Left forelimb (tissue), 1 donor: ENCODE measurements around the gene NDUFA3.

Experiments used
- DNase-seq: peaks from one replicate; pipeline ENCODE4 v3.0.0-alpha.2; 2018; ENCODE audit warnings: low spot score

Gene NDUFA3

GRCh38 chr19:54107876-54108490, 5.3 kb downstream of the NDUFA3 start:
- DNase-seq = no peak

- no peak for DNase-seq
These were observed 5.8 kb downstream of the NDUFA3 start for GRCh38 chr19:54108496-54108895.

- no peak for DNase-seq
These were observed 7.0 kb downstream of the NDUFA3 start for GRCh38 chr19:54109651-54110050.

GRCh38 chr19:54114340-54115108, 11.9 kb downstream of the NDUFA3 start:
- DNase-seq = no peak

GRCh38 chr19:54115109-54116063, 12.7 kb downstream of the NDUFA3 start, which contains the start of the genes PRPF31 and TFPT:
Gene PRPF31 (plus strand): TSS chr19:54115754. CDS start chr19:54118279, 2,525 bp downstream.
Gene TFPT (minus strand): TSS chr19:54115657. CDS start chr19:54115269, 388 bp downstream.
- DNase-seq = peak; percentile 99

GRCh38 chr19:54121259-54121658, 18.6 kb downstream of the NDUFA3 start:
- no peak for DNase-seq

- no peak for DNase-seq
These were observed 21.0 kb downstream of the NDUFA3 start for GRCh38 chr19:54123682-54124081.

GRCh38 chr19:54124393-54124792, 21.7 kb downstream of the NDUFA3 start:
- DNase-seq = no peak

GRCh38 chr19:54125713-54126112, 23.1 kb downstream of the NDUFA3 start:
- no peak for DNase-seq

- no peak for DNase-seq
These were observed 25.2 kb downstream of the NDUFA3 start for GRCh38 chr19:54127688-54128440.

- DNase-seq = no peak
These were observed 25.7 kb downstream of the NDUFA3 start for GRCh38 chr19:54128441-54128725.

GRCh38 chr19:54128796-54129616, 26.4 kb downstream of the NDUFA3 start:
- no peak for DNase-seq

- DNase-seq = no peak
These were observed 27.0 kb downstream of the NDUFA3 start for GRCh38 chr19:54129617-54129996.

GRCh38 chr19:54133312-54133956, 30.8 kb downstream of the NDUFA3 start:
- peak; percentile 78 for DNase-seq

- DNase-seq = no peak
These were observed 31.4 kb downstream of the NDUFA3 start for GRCh38 chr19:54133957-54134590.

GRCh38 chr19:54136086-54136863, 33.6 kb downstream of the NDUFA3 start:
- DNase-seq = no peak

GRCh38 chr19:54136864-54137698, 34.4 kb downstream of the NDUFA3 start:
- DNase-seq = peak; percentile 99
